HUES48 (cell line): ENCODE measurements around the gene ZNF493.

Experiments used
- H3K27ac ChIP-seq: one replicate; pipeline ENCODE4 v1.7.0; 2013; ENCODE audit warnings: low read depth, low read length, inconsistent platforms
- H3K27me3 ChIP-seq: 2 replicates; pipeline ENCODE4 v1.6.1; 2013; ENCODE audit warnings: mild to moderate bottlenecking, low read length; ENCODE audit not compliant: control insufficient read depth, insufficient read depth
- H3K36me3 ChIP-seq: 2 replicates; pipeline ENCODE4 v1.6.1; 2013; ENCODE audit warnings: low read length; ENCODE audit not compliant: control insufficient read depth, insufficient read depth
- H3K4me1 ChIP-seq: 2 replicates; pipeline ENCODE4 v1.6.1; 2013; ENCODE audit warnings: mild to moderate bottlenecking, low read length; ENCODE audit not compliant: control insufficient read depth, insufficient read depth
- H3K4me3 ChIP-seq: 2 replicates; pipeline ENCODE4 v1.5.1; 2013; ENCODE audit warnings: mild to moderate bottlenecking, low read depth, low read length
- H3K9ac ChIP-seq: 2 replicates; pipeline ENCODE4 v1.6.1; 2013; ENCODE audit warnings: mild to moderate bottlenecking, low read depth, low read length, moderate library complexity
- H3K9me3 ChIP-seq: 2 replicates; pipeline ENCODE4 v1.6.1; 2013; ENCODE audit warnings: low read length; ENCODE audit not compliant: control insufficient read depth, insufficient read depth

ZNF493 gene

DNA sequence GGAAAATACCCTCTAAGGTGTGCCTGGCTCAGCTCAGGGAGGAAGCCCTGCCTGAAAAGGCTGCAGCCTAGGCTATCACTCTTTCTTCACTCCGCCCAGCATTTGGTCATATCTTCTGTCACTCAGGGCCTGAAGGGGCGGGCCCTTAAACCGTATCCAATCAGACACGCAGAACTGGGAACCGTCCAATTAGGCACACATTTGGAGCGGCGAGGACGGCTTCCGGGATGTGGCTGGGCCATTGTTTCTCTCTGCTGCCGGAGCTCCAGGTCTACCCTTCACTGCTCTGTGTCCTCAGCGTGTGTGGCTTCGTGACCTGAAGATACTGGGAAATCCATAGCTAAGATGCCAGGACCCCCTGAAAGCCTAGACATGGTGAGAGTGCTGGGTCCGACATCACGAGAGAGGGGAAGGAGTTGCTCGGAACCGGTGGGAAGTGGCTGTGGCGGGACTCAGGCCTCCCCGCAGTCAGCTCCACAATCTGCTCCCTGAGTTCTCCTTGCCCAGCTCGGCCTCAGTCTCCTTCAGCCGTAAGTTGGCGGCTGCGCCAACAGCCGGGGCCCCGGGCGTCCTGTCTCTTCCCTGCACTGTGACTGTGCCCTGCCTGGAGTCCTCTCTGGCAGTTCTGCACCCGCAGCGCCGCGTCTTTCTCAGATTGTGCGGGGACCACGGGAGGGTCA is at the start of gene ZNF493:
Gene ZNF493, plus strand, starts transcription at position 241 of the 680 bp plus-strand sequence. Its CDS starts 105 bp downstream, at position 346.
- Histone ChIP-seq H3K4me1 (peaks cover 4% of the 10 kb centered on the region; the same call in 1 of the 2 replicates), H3K9me3 (peaks cover 5% of the 10 kb centered on the region), H3K36me3 (peaks cover 12% of the 10 kb centered on the region), H3K9ac (peak within 1 kb of the TSS; percentile 78), H3K4me3 (peak within 1 kb of the TSS; percentile 82), H3K27ac (peak within 1 kb of the TSS; percentile 76), H3K27me3 (no peaks in the 10 kb centered on the region)

DNA sequence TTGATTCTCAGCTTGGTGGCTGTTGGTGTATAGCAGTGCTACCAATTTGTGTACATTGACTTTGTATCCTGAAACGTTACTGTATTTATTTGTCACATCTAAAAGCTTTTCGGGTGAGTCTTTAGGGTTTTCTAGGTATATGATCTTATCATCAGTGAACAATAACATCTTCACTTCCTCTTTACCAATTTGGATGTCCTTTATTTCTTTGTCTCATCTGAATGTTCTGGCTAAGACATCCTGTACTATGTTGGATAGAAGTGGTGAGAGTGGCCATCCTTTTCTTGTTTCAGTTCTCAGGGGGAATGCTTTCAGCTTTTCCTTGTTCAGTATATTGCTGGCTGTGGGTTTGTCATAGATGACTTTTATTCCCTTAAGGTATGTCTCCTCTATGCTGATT is 44.1 kb upstream of the ZNF493 start:
- no peak overlapping the region for H3K27ac ChIP-seq
- no peak overlapping the region for H3K9ac ChIP-seq

DNA sequence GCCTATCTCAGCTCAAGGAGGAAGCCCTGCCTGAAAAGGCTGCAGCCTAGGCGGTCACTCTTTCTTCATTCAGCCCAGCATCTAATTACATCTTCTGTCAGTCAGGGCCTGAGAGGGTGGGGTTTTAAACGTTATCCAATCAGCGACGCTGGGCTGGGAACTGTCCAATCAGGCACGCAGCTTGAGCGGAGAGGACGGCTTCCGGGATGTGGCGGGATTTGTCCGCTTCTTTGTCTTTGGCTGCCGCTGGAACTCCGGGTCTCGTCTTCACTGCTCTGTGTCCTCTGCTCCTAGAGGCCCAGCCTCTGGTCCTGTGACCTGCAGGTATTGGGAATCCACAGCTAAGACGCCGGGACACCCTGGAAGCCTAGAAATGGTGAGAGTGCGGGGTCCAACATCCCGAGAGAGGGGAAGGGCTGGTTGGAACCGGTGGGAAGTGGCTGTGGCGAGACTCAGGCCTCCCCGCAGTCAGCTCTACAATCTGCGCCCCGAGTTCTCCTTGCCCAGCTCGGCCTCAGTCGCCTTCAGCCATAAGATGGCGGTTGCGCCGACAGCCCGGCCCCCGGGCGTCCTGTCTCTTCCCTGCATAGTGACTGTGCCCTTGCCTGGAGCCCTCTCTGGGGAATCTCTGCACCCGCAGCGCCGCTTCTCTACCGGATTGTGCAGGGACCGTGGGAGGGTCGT is 38.0 kb upstream of the ZNF493 start, which contains the start of gene ZNF738:
Gene ZNF738, plus strand, starts transcription at position 233 of the 684 bp plus-strand sequence. Its CDS starts 141 bp downstream, at position 374.
- peak within 1 kb of the TSS; percentile 99 for H3K27ac ChIP-seq
- H3K4me1 ChIP-seq = no peaks in the 10 kb centered on the region
- H3K36me3 ChIP-seq = peaks cover 34% of the 10 kb centered on the region
- no peaks in the 10 kb centered on the region for H3K27me3 ChIP-seq
- peak within 1 kb of the TSS; percentile 99 for H3K9ac ChIP-seq
- H3K9me3 ChIP-seq = no peaks in the 10 kb centered on the region
- peak within 1 kb of the TSS; percentile 98 for H3K4me3 ChIP-seq

More for the DNA sequence above, 44.1 kb upstream of the ZNF493 start:
- H3K4me3 ChIP-seq = no peak overlapping the region
- no peaks in the 10 kb centered on the region for H3K36me3 ChIP-seq
- peaks cover 5% of the 10 kb centered on the region for H3K9me3 ChIP-seq
- no peaks in the 10 kb centered on the region for H3K27me3 ChIP-seq
- H3K4me1 ChIP-seq = no peaks in the 10 kb centered on the region

DNA sequence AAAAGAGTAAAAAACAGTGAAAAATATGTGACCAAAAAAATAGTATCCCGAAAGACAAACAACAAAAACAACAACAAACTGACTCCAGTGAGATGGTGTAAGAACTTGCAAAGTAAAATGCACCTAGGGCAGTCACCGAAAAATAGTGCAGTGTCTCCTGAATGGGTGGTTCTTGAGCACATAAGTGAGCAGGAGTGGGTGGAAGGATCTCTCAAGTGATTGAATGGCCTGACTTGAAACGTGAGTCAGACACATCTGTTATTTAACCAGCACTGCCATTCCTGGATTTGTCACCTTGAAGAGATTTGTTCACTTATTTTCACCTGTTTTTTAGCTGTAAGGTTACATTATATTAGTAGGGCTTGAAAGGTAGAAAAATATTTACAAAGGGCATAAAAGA is 34.6 kb upstream of the ZNF493 start:
- peaks cover 67% of the 10 kb centered on the region for H3K36me3 ChIP-seq

DNA sequence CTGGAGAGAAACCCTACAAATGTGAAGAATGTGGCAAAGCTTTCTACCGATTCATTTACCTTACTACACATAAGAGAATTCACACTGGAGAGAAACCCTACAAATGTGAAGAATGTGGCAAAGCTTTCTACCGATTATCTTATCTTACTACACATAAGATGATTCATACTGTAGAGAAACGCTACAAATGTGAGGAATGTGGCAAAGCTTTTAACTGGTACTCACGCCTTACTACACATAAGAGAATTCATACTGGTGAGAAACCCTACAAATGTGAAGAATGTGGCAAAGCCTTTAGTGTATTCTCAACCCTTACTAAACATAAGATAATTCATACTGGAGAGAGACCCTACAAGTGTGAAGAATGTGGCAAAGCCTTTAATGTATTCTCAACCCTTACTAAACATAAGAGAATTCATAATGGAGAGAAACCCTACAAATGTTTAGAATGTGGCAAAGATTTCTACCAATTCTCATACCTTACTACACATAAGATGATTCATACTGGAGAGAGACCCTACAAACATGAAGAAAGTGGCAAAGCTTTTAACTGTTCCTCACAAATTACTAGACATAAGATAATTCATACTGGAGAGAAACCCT is 12.9 kb upstream of the ZNF493 start:
- Histone ChIP-seq H3K36me3 (peaks cover 36% of the 10 kb centered on the region), H3K27me3 (no peaks in the 10 kb centered on the region), H3K4me3 (no peak overlapping the region; the same call in 1 of the 2 replicates), H3K4me1 (no peaks in the 10 kb centered on the region), H3K27ac (no peak overlapping the region), H3K9me3 (peaks cover 88% of the 10 kb centered on the region), H3K9ac (no peak overlapping the region)

More for the DNA sequence above, 34.6 kb upstream of the ZNF493 start:
- H3K4me3 ChIP-seq = no peak overlapping the region
- H3K4me1 ChIP-seq = no peaks in the 10 kb centered on the region
- no peaks in the 10 kb centered on the region for H3K27me3 ChIP-seq
- no peaks in the 10 kb centered on the region for H3K9me3 ChIP-seq
- H3K9ac ChIP-seq = no peak overlapping the region
- no peak overlapping the region for H3K27ac ChIP-seq

DNA sequence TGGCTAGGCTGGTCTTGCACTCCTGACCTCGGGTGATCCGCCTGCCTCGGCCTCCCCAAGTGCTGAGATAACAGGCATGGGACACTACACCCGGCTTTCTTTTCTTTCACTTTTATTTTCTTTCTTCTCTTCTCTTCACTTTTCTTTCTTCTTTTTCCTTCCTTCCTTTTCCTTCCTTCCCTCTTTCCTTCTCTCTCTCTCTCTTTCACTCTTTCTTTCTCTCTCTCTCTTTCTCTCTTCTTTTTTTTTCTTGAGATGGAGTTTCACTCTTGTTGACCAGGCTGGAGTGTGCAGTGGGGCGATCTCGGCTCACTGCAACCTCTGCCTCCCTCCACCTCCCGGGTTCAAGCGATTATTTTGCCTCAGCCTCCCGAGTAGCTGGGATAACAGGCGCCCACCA is 812 bp upstream of the ZNF493 start:
- peaks cover 12% of the 10 kb centered on the region for H3K36me3 ChIP-seq
- no peak overlapping the region for H3K4me3 ChIP-seq
- no peaks in the 10 kb centered on the region for H3K27me3 ChIP-seq
- peaks cover 5% of the 10 kb centered on the region for H3K9me3 ChIP-seq
- H3K27ac ChIP-seq = no peak overlapping the region
- peaks cover 4% of the 10 kb centered on the region; the same call in 1 of the 2 replicates for H3K4me1 ChIP-seq
- H3K9ac ChIP-seq = no peak overlapping the region

DNA sequence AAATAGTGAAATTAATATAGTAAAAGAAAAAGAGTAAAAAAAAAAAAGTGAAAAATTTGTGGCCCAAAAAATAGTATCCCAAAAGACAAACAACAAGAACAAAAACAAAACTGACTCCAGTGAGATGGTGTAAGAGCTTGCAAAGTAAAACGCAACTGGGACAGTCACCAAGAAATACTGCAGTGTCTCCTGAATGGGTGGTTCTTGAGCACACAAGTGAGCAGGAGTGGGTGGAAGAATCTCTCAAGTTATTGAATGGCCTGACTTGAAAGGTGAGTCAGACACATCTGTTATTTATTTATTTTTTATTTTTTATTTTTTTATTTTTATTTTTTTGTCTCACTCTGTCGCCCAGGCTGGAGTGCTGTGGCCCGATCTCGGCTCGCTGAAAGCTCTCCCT is 1.9 kb downstream of the ZNF493 start:
- H3K4me3 ChIP-seq = no peak overlapping the region
- H3K27me3 ChIP-seq = no peaks in the 10 kb centered on the region
- peaks cover 4% of the 10 kb centered on the region; the same call in 1 of the 2 replicates for H3K4me1 ChIP-seq
- no peaks in the 10 kb centered on the region; the same call in 1 of the 2 replicates for H3K9me3 ChIP-seq
- peaks cover 22% of the 10 kb centered on the region for H3K36me3 ChIP-seq
- H3K27ac ChIP-seq = no peak overlapping the region
- H3K9ac ChIP-seq = no peak overlapping the region

DNA sequence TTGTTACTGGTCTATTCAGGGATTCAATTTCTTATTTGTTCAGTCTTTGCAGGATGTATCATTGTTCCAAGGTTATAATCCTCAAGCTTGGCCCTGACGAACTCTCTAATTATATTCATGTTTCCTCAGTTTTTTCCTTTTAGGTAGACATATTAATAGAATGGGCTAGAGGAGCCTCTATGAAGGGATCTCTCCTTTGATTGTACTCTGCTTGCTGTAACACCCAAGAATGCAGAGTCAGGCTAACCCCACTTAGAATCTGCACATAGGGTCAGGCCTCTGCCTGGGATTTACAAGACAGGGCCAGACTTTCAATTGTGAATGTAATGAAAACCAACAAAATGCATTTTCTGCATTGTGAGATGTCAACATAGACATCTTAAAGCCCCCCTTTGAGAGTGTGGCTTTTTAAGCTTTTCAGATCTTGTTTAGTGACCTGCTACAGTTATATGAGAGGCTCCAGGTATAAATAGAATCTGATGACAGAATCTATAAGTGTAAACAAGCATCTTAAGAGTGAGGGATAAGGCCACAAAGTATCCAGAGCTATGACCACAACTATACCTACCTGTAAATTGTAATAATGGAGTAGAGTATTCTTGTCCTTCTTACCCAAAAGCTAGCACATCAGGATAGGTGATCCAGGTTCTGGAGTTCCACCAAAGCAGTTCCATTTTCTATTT is 5.5 kb downstream of the ZNF493 start:
- H3K27me3 ChIP-seq = no peaks in the 10 kb centered on the region
- no peak overlapping the region for H3K9ac ChIP-seq
- H3K27ac ChIP-seq = no peak overlapping the region
- H3K9me3 ChIP-seq = no peaks in the 10 kb centered on the region; the same call in 1 of the 2 replicates
- peaks cover 4% of the 10 kb centered on the region; the same call in 1 of the 2 replicates for H3K4me1 ChIP-seq
- H3K36me3 ChIP-seq = peaks cover 49% of the 10 kb centered on the region
- H3K4me3 ChIP-seq = no peak overlapping the region

DNA sequence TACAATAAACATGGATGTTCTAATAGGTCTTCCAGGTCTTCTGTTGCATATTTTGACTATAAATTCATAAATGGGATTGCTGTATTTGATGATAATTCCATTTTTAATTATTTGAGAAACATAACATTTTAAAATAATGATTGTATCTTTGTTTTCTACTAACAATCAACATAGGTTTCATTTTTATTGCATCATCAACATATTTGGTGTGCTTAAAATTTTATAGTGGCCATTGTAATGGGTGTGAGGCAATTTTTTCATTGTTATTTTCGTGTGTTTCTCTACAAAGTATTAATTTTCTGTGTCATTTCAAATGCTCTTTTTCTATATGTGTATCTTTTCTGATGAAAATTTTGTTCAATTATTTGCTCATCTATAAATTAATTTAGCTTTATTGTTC is 13.2 kb downstream of the ZNF493 start:
- Histone ChIP-seq H3K9ac (no peak overlapping the region), H3K4me1 (no peaks in the 10 kb centered on the region), H3K36me3 (peaks cover 76% of the 10 kb centered on the region), H3K9me3 (peaks cover 26% of the 10 kb centered on the region), H3K27ac (no peak overlapping the region), H3K27me3 (no peaks in the 10 kb centered on the region), H3K4me3 (no peak overlapping the region)

DNA sequence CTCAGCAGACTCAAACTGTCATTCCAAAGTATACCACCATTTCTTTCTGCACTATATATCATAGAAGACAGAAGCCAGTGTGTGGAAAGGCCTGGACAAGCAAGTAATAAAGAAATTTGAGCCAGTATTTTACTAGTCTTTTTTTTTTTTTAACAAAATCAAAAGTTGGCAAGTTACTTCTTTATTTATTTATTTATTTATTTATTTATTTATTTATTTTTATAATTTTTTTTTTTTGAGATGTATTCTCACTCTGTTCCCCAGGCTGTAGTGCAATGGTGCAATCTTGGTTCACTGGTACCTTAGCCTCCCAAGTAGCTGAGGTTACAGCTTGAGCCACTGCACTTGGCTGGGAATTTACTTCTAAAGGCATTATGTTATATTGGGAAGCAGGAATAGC is 25.3 kb downstream of the ZNF493 start:
- Histone ChIP-seq H3K27ac (no peak overlapping the region), H3K9ac (no peak overlapping the region), H3K36me3 (peaks cover 12% of the 10 kb centered on the region; the same call in 1 of the 2 replicates), H3K4me3 (no peak overlapping the region), H3K4me1 (no peaks in the 10 kb centered on the region), H3K9me3 (peaks cover 77% of the 10 kb centered on the region), H3K27me3 (no peaks in the 10 kb centered on the region)
